ENCODE data around the gene CD46.
"Not testable (repeated sequence)": the region's sequence is repeated elsewhere in the genome, so short reads cannot be mapped to it uniquely, and the experiment has no call there.

- not testable (repeated sequence) for TF ChIP-seq CTCF (conservative IDR thresholded peaks at IDR 0.05 in 1 of 2, IDR thresholded peaks at IDR 0.05 in 1 of 2; ENCODE audit: extremely low read depth in 1 of 2, insufficient read depth in 1 of 2, low read depth in 1 of 2, low read length in 2 of 2); EZH2 (IDR thresholded peaks at IDR 0.05; ENCODE audit: borderline replicate concordance, low read length)
These were observed 18.7 kb downstream of the CD46 start for GRCh38 chr1:207770514-207770913.
